Astrocyte of the cerebellum (primary cell): ENCODE measurements around the gene PRDM16.

Experiments
- DNase-seq: peaks from one replicate; pipeline ENCODE4 v3.0.0-alpha.2; 2011; ENCODE audit warnings: low read depth
- H3K4me3 ChIP-seq: 2 replicates; pipeline ENCODE4 v1.5.1; 2011; ENCODE audit warnings: mild to moderate bottlenecking, low read depth, low read length, moderate library complexity
- in situ Hi-C: cut with HindIII; loops from 2 replicates; pipeline ENCODE4 v1.10.0; 2017; ENCODE audit warnings: low sequenced_read_pairs
- TF ChIP-seq, protein P1 (sequence below): IDR thresholded peaks from 2 replicates; pipeline ENCODE4 v1.5.1; 2012; ENCODE audit warnings: low read length, low read depth, moderate library complexity, mild to moderate bottlenecking; ENCODE audit errors: missing control alignments

The PRDM16 gene

DNA sequence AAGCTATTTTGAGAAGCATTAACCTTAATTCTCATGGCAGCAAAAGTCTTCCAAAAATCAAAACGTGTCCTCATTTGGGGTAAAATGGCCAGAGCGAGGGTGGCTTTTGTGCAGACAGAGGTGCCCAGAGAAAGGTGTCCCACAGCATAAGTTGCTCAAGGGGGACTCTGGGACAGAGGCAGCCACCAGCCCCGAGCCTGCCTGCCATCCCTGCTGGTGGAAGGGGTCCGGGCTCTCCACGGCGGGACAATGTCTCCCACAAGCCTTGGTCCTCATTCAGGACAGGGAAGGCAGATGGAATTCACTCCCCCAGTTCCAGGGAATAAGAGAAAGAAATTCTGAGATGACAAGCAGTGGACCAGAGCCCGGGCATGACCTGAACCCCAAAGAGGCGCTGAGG is 372.9 kb downstream of the PRDM16 start:
- in situ Hi-C loops = no loop called here
- TF ChIP-seq, protein P1, sequence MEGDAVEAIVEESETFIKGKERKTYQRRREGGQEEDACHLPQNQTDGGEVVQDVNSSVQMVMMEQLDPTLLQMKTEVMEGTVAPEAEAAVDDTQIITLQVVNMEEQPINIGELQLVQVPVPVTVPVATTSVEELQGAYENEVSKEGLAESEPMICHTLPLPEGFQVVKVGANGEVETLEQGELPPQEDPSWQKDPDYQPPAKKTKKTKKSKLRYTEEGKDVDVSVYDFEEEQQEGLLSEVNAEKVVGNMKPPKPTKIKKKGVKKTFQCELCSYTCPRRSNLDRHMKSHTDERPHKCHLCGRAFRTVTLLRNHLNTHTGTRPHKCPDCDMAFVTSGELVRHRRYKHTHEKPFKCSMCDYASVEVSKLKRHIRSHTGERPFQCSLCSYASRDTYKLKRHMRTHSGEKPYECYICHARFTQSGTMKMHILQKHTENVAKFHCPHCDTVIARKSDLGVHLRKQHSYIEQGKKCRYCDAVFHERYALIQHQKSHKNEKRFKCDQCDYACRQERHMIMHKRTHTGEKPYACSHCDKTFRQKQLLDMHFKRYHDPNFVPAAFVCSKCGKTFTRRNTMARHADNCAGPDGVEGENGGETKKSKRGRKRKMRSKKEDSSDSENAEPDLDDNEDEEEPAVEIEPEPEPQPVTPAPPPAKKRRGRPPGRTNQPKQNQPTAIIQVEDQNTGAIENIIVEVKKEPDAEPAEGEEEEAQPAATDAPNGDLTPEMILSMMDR = no peak
- H3K4me3 ChIP-seq = no peak overlapping the region
- no peak for DNase-seq

DNA sequence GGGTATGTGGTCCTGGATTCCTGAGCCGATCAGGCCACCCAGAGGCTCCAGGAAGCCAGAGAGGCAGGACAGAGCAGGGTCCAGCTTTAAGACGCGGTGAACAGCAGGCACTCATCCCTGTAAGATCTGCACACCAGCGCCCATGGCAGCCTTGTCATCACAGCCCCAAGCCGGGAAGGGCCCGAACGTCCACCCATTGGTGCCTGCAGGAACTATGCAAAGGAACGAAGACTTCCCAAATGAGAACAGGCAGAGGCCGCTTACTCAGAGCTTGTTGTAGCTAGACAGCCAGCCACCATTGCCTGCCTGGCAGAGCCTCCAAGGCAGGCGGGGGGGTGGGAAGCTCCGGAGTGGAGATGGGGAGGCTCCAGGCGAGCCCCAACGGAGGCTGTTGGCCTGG is 373.3 kb downstream of the PRDM16 start:
- in situ Hi-C loops = no loop called here
- TF ChIP-seq, protein P1 = no peak
- no peak for DNase-seq
- no peak overlapping the region for H3K4me3 ChIP-seq

DNA sequence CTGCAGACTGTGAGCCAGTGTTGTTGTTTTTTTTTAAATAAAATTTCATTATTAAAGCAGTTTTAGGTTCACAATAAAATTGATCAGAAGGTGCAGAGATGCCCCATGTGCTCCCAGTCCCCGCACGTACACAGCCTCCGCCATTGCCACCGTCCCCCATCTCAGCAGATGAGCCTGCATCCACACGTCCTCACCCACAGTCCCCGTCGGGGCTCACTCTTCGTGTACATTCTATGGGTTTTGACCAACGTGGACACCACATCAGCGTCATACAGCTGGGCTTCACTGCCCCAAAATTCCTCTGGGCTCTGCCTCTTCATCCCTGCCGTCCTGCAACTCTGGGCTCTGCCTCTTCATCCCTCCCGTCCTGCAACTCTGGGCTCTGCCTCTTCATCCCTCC is 373.9 kb downstream of the PRDM16 start:
- DNase-seq = no peak
- H3K4me3 ChIP-seq = no peak overlapping the region
- TF ChIP-seq, protein P1 = no peak
- in situ Hi-C loops = no loop called here

DNA sequence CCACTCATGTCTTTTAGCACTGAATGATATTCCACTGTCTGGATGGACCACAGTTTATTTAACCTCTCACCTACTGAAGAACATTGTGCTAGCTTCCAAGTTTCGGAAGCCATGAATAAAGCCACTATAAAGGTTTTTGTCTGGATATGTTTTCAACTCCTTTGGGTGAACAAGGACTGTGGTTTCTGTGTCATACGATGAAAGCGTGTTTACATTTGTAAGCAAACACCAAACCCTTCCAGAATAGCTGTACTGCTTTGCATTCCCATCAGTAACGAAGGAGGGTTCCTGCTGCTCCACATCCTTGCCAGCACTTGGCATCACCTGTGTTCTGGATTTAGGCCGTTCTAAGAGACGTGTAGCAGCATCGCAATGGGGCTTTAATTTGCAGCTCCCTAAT is 374.8 kb downstream of the PRDM16 start:
- in situ Hi-C loops = no loop called here
- no peak for DNase-seq
- no peak overlapping the region for H3K4me3 ChIP-seq
- TF ChIP-seq, protein P1 = no peak

DNA sequence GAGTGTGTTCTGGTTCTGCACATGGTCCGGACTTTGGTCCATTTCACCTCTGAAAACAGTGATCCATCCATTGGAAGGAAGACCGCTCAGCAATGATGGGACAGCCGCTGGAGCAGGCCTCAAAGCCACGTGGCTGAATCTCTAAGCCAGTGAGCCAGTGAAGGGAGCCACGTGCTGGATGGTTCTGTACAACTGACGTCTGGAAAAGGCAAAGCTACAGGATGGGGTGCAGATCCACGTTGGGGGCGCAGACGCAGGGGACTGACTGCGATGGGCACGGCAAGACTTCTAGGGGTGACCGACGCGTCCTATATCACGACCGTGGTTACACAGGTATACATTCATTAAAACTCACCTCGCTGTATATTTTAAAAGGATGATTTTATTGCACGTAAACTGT is 375.3 kb downstream of the PRDM16 start:
- no peak overlapping the region for H3K4me3 ChIP-seq
- in situ Hi-C loops = no loop called here
- TF ChIP-seq, protein P1 = no peak
- no peak for DNase-seq

DNA sequence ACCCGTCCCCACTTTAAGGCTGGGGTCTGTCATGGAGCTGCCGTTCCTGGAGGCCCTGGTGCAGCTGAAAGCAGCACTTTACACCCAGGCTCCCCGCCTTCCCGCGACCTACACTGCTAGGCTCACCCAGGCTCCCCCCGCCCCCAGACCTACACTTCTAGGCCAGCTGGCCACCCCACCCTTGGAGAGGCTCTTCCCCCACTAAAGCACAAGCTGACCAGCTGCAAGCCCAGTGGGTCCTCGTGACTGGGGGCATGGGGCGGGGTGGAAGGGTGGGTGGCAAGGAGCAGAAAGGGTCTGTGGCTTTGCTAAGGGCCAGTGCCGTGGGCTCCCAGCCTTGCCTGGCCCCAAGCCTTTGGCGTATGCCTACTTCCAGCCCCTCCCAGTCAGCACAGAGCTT is 375.7 kb downstream of the PRDM16 start:
- in situ Hi-C loops = no loop called here
- TF ChIP-seq, protein P1 = no peak
- no peak overlapping the region for H3K4me3 ChIP-seq
- DNase-seq = no peak

DNA sequence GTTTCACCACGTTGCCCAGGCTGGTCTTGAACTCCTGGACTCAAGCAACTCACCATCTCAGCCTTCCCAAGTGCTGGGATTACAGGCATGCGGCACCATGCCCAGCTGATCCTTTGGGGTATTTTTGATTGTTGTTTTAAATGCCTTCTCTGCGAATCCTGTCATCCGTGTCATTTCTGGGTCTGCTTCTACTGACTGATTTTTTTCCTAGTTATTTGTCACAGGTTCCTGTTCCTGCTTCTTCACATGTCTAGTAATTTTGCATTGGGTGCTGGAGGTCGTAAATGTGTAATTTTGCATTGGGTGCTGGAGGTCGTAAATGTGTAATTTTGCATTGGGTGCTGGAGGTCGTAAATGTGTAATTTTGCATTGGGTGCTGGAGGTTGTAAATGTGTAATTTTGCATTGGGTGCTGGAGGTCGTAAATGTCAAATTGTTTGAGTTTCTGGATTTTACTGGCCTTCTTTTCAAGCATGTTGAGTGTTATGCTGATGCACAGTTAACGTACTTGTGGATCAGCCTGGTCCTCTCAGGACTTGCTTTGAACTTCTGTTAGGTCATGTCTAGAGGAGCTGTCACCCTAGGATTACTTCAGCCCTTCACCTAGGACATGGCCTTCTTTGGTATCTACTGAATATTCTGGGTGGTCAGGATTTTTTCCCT is 381.3 kb downstream of the PRDM16 start:
- no peak overlapping the region for H3K4me3 ChIP-seq
- in situ Hi-C loops = loop anchor here (5.0 kb wide), 1 partner anchor 102 kb away; no protein-coding TSS in a partner anchor
- TF ChIP-seq, protein P1 = no peak
- DNase-seq = no peak
